Measurements from ENCODE around the gene PINK1.

Gene PINK1

GRCh38 chr1:20625176-20626097 is 7.8 kb upstream of the PINK1 start:
- Histone ChIP-seq H3K9me3 (ENCODE audit: low read length) (no peaks in the 10 kb centered on the region), H3K27me3 (ENCODE audit: insufficient read depth, low read length) (no peaks in the 10 kb centered on the region), H3K79me2 (ENCODE audit: insufficient read depth, low read length) (no peaks in the 10 kb centered on the region), H2AFZ (ENCODE audit: low read length) (no peak overlapping the region), H3K27ac (ENCODE audit: low read depth, low read length, poor library complexity, severe bottlenecking) (no peak overlapping the region), H3F3A (ENCODE audit: insufficient read depth, low read length) (no peaks in the 10 kb centered on the region), H3K4me2 (ENCODE audit: low read length) (no peak overlapping the region), H3K4me1 (ENCODE audit: insufficient read depth, low read length, severe bottlenecking) (no peaks in the 10 kb centered on the region), H4K20me1 (ENCODE audit: insufficient read depth, low read length) (no peaks in the 10 kb centered on the region), H3K36me3 (ENCODE audit: insufficient read depth, low read length) (no peaks in the 10 kb centered on the region), H3K9ac (ENCODE audit: low read length) (no peak overlapping the region), H3K4me3 (ENCODE audit: low read depth, low read length, poor library complexity, severe bottlenecking) (no peak overlapping the region), H3K9me2 (ENCODE audit: low read depth, low read length) (no peaks in the 10 kb centered on the region)
- TF ChIP-seq EZH2 (IDR thresholded peaks at IDR 0.05; ENCODE audit: borderline replicate concordance, low read length): no peak
- no peak for TF ChIP-seq CTCF (IDR thresholded peaks at IDR 0.05; ENCODE audit: low read length)

DNA sequence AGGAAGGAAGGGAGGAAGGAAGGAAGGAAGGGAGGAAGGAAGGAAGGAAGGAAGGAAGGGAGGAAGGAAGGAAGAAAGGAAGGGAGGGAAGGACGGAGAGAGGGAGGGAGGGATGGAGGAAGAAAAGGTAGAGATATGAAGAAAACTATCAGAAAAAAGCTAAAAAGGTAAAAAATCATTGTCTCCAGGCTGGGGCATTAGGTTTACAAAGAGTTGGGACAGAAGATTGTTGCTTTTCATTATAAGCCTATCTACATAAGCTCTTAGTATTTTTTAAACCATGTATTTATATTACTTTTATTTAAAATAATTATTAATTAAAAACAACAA is 7.2 kb upstream of the PINK1 start:
- Histone ChIP-seq H3K4me2 (ENCODE audit: low read length) (no peak overlapping the region), H3K27ac (ENCODE audit: low read depth, low read length, poor library complexity, severe bottlenecking) (no peak overlapping the region), H3F3A (ENCODE audit: insufficient read depth, low read length) (no peaks in the 10 kb centered on the region), H3K36me3 (ENCODE audit: insufficient read depth, low read length) (no peaks in the 10 kb centered on the region), H3K4me1 (ENCODE audit: insufficient read depth, low read length, severe bottlenecking) (no peaks in the 10 kb centered on the region), H3K79me2 (ENCODE audit: insufficient read depth, low read length) (no peaks in the 10 kb centered on the region), H3K9me2 (ENCODE audit: low read depth, low read length) (no peaks in the 10 kb centered on the region), H4K20me1 (ENCODE audit: insufficient read depth, low read length) (no peaks in the 10 kb centered on the region), H3K27me3 (ENCODE audit: insufficient read depth, low read length) (no peaks in the 10 kb centered on the region), H3K4me3 (ENCODE audit: low read depth, low read length, poor library complexity, severe bottlenecking) (no peak overlapping the region), H3K9me3 (ENCODE audit: low read length) (no peaks in the 10 kb centered on the region), H2AFZ (ENCODE audit: low read length) (no peak overlapping the region), H3K9ac (ENCODE audit: low read length) (no peak overlapping the region)
- TF ChIP-seq CTCF (IDR thresholded peaks at IDR 0.05; ENCODE audit: low read length) (no peak), EZH2 (IDR thresholded peaks at IDR 0.05; ENCODE audit: borderline replicate concordance, low read length) (no peak)

GRCh38 chr1:20626524-20626923 is 6.7 kb upstream of the PINK1 start:
- Histone ChIP-seq H3K9me2 (ENCODE audit: low read depth, low read length) (no peaks in the 10 kb centered on the region), H3K27ac (ENCODE audit: low read depth, low read length, poor library complexity, severe bottlenecking) (no peak overlapping the region), H3K4me1 (ENCODE audit: insufficient read depth, low read length, severe bottlenecking) (no peaks in the 10 kb centered on the region), H3K79me2 (ENCODE audit: insufficient read depth, low read length) (no peaks in the 10 kb centered on the region), H3K4me3 (ENCODE audit: low read depth, low read length, poor library complexity, severe bottlenecking) (no peak overlapping the region), H3K27me3 (ENCODE audit: insufficient read depth, low read length) (no peaks in the 10 kb centered on the region), H3F3A (ENCODE audit: insufficient read depth, low read length) (no peaks in the 10 kb centered on the region), H3K36me3 (ENCODE audit: insufficient read depth, low read length) (no peaks in the 10 kb centered on the region), H3K4me2 (ENCODE audit: low read length) (no peak overlapping the region), H2AFZ (ENCODE audit: low read length) (no peak overlapping the region), H4K20me1 (ENCODE audit: insufficient read depth, low read length) (no peaks in the 10 kb centered on the region), H3K9me3 (ENCODE audit: low read length) (no peaks in the 10 kb centered on the region), H3K9ac (ENCODE audit: low read length) (no peak overlapping the region)
- TF ChIP-seq EZH2 (IDR thresholded peaks at IDR 0.05; ENCODE audit: borderline replicate concordance, low read length) (no peak), CTCF (IDR thresholded peaks at IDR 0.05; ENCODE audit: low read length) (no peak)

All from OCI-LY1 (cell line).